Fibroblast of peridontal ligament (primary cell): ENCODE results near the gene PAX2.

Experiments
- DNase-seq: peaks from one replicate; pipeline ENCODE4 v3.0.0-alpha.2; 2010; ENCODE audit errors: extremely low read depth

Gene PAX2

GRCh38 chr10:100817268-100817839, 72.0 kb downstream of the PAX2 start:
- DNase-seq: no peak

- no peak for DNase-seq
These were observed 74.0 kb downstream of the PAX2 start for GRCh38 chr10:100819424-100819823.

DNA sequence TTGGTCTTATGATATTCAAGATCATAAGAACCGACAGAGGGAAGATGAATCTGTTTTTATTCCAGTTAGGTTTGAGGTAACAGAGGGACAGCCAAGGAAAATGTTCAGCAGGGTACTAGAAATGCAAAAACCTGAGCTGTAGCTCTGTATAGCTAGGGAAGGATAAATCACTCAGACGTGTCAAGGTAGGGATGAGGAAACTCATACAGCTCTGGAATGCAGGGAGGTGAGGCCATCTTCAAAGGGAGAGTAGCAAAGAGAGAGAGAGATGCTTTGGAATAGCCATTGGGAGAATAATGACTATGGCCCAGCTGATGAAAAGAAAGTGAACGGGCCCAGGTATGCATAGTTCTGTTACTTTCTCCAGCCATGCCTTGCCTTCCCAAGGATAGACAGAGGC, 77.8 kb downstream of the PAX2 start:
- DNase-seq: no peak

- DNase-seq: no peak
These were observed 79.5 kb downstream of the PAX2 start for GRCh38 chr10:100824886-100825285.

- no peak for DNase-seq
These were observed 80.0 kb downstream of the PAX2 start for GRCh38 chr10:100825325-100825875.

GRCh38 chr10:100826031-100826651, 80.8 kb downstream of the PAX2 start:
- no peak for DNase-seq

- no peak for DNase-seq
These were observed 81.2 kb downstream of the PAX2 start for GRCh38 chr10:100826661-100826982.

DNA sequence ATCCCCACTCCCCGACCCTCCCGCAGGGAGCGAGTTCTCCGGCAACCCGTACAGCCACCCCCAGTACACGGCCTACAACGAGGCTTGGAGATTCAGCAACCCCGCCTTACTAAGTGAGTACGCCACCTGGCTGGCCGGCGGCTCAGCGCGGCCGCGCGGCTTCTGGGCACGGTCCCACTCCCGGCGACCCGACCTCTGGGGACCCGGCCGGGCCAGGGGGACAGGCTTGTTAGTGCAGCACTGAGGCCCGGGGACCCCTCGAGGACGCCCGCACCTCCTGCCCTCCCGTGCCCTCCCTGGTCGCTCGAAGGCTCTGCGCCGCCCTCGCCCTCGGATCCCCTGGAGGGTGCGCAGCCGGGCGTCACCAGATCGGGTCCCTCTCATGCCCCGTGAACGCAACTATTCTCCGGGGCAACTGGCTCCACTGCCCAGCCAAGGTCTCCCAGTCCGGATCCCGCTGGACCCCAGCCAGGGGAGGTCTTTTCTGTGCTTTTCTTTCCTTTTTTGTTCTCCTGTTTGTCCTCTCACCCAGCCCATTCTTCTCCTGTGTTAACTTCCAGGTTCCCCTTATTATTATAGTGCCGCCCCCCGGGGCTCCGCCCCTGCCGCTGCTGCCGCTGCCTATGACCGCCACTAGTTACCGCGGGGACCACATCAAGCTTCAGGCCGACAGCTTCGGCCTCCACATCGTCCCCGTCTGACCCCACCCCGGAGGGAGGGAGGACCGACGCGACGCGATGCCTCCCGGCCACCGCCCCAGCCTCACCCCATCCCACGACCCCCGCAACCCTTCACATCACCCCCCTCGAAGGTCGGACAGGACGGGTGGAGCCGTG, 81.8 kb downstream of the PAX2 start:
- no peak for DNase-seq

DNA sequence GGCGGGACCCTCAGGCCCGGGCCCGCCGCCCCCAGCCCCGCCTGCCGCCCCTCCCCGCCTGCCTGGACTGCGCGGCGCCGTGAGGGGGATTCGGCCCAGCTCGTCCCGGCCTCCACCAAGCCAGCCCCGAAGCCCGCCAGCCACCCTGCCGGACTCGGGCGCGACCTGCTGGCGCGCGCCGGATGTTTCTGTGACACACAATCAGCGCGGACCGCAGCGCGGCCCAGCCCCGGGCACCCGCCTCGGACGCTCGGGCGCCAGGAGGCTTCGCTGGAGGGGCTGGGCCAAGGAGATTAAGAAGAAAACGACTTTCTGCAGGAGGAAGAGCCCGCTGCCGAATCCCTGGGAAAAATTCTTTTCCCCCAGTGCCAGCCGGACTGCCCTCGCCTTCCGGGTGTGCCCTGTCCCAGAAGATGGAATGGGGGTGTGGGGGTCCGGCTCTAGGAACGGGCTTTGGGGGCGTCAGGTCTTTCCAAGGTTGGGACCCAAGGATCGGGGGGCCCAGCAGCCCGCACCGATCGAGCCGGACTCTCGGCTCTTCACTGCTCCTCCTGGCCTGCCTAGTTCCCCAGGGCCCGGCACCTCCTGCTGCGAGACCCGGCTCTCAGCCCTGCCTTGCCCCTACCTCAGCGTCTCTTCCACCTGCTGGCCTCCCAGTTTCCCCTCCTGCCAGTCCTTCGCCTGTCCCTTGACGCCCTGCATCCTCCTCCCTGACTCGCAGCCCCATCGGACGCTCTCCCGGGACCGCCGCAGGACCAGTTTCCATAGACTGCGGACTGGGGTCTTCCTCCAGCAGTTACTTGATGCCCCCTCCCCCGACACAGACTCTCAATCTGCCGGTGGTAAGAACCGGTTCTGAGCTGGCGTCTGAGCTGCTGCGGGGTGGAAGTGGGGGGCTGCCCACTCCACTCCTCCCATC, 82.7 kb downstream of the PAX2 start:
- DNase-seq: no peak

- DNase-seq: no peak
These were observed 83.3 kb downstream of the PAX2 start for GRCh38 chr10:100828738-100829096.

- DNase-seq: no peak
These were observed 83.9 kb downstream of the PAX2 start for GRCh38 chr10:100829097-100829870.

DNA sequence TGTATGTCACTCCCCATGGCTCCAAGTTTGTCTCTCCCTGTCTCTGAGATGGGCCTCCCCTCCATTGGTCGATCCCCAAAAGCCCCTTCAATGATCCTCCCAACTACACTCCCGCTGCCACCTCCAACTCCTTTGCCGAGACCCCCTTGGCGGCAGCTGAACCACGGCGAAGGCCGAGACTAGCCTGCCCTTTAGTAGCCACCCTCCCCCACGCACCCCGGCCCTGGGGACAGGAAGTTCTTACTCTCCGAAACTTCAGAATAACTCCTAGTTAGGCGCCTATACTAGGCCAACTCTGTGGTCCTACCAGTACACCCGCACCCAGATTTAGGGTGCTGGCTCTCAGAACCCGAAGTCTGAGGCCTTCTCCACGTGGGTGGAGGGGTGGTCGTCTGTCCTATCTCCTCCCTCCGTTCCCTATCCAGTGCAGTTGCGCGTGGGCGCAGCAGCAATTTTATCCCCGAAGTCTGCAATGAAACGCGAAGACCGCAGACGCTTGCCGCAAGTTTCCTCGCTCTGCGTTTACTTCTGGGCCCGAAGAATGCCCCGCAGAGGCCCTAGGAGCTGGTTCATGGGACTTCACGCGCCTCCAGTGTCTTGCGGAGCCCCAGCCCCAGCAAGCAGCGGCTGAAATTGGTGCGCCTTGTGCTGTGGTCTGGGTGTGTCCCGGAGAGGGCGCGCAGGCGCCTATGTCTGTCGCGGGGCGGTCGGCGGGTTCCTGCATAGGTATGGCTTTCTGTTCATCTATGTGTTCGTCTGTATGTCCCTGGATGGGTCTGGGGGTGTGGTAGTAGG, 84.7 kb downstream of the PAX2 start:
- DNase-seq: no peak

GRCh38 chr10:100830728-100831111, 85.3 kb downstream of the PAX2 start:
- DNase-seq: no peak

DNA sequence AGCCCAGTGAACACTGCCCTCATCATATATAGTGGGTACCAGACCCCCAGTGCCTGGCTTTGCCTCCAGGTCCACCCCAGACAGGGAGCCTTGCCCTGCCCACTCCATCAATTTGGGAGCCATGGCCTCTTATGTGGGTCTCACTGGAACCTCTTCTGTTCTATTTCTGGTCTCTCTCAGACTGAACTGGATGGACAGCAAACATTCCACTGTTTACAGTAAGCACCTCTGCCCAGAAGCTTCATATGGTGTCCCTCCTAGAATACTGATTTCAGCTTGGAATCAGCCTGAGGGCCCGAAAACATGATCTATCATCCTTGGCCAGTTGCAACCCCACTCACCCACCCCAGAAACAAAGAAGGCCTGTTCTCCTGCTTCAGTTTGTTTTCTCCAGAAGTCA, 86.4 kb downstream of the PAX2 start:
- no peak for DNase-seq

- no peak for DNase-seq
These were observed 90.4 kb downstream of the PAX2 start for GRCh38 chr10:100835810-100836209.

GRCh38 chr10:100836891-100837290, 91.5 kb downstream of the PAX2 start:
- DNase-seq: no peak

- no peak for DNase-seq
These were observed 91.9 kb downstream of the PAX2 start for GRCh38 chr10:100837300-100837699.

DNA sequence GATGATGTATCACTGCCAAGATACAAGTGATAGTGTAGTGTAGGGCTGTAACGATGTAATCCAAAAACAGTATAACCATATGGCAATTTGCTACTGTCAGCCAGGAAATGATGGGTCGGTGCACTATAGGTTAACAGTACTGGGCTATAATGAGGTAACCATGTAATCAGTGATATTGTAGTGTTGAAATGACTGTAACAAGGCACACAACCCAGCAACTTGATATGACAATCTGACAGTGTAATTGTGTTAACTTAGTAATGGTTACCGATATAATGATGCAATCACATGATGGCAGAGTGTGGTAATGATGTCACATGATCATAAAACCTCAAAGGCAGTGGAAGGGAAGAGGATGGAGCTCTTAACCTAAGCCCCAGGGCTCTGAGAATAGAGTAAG, 93.6 kb downstream of the PAX2 start:
- DNase-seq: no peak

DNA sequence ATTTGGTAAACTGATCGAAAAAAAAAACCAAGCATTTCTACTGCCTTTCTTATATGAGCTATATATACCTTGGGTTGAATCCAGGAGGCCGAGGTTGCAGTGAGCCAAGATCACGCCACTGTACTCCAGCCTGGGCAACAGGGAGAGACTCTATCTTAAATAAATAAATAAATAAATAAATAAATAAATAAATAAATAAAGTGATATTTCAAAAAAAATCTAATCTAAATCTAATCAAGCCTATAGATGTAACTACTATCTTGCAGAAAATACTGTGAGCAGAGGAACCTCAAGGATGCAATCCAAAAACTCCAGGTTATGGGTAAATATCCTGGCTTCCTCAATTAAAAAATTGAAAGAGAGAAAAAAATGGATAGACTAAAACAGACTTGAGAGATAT, 96.1 kb downstream of the PAX2 start:
- DNase-seq: no peak

GRCh38 chr10:100847440-100847839, 102.1 kb downstream of the PAX2 start:
- no peak for DNase-seq
